H9 (cell line): ENCODE results near the gene ROR1. TPM values are rescaled to one million over a fixed set of nuclear protein-coding genes. Genes with fewer than 3 reads are reported as not detected.

Source experiments
- DNase-seq: peaks from one replicate; pipeline ENCODE4 v3.0.0-alpha.2; 2017
- H2AFZ ChIP-seq: one replicate; pipeline ENCODE4 v1.6.1; 2013; ENCODE audit warnings: mild to moderate bottlenecking, low read length, control low read depth, moderate library complexity
- H2AK5ac ChIP-seq: 2 replicates; pipeline ENCODE4 v1.6.1; 2013; ENCODE audit warnings: low read length, control low read depth, mixed read lengths; ENCODE audit not compliant: insufficient read length
- H2BK120ac ChIP-seq: one replicate; pipeline ENCODE4 v1.6.1; 2013; ENCODE audit warnings: low read depth, mild to moderate bottlenecking, low read length, control low read depth, inconsistent platforms; ENCODE audit not compliant: poor library complexity, severe bottlenecking
- H2BK12ac ChIP-seq: 2 replicates; pipeline ENCODE4 v1.6.1; 2013; ENCODE audit warnings: low read length, control low read depth, mixed read lengths, low read depth; ENCODE audit not compliant: insufficient read length
- H2BK15ac ChIP-seq: 2 replicates; pipeline ENCODE4 v1.6.1; 2013; ENCODE audit warnings: low read depth, low read length, control low read depth
- H2BK20ac ChIP-seq: one replicate; pipeline ENCODE4 v1.6.1; 2013; ENCODE audit warnings: low read depth, mild to moderate bottlenecking, low read length, control low read depth, inconsistent platforms; ENCODE audit not compliant: poor library complexity, severe bottlenecking
- H2BK5ac ChIP-seq: 2 replicates; pipeline ENCODE4 v1.6.1; 2013; ENCODE audit warnings: low read length, control low read depth, mixed read lengths; ENCODE audit not compliant: insufficient read length
- H3K14ac ChIP-seq: 2 replicates; pipeline ENCODE4 v1.6.1; 2013; ENCODE audit warnings: low read length, control low read depth; ENCODE audit not compliant: insufficient read depth
- H3K18ac ChIP-seq: 2 replicates; pipeline ENCODE4 v1.6.1; 2013; ENCODE audit warnings: low read depth, mild to moderate bottlenecking, mixed read lengths, low read length, control low read depth; ENCODE audit not compliant: insufficient read length
- H3K23ac ChIP-seq: 2 replicates; pipeline ENCODE4 v1.6.1; 2013; ENCODE audit warnings: low read length, control low read depth, mixed read lengths, low read depth; ENCODE audit not compliant: insufficient read length
- H3K23me2 ChIP-seq: 2 replicates; pipeline ENCODE4 v1.6.1; 2013; ENCODE audit warnings: low read depth, mild to moderate bottlenecking, mixed read lengths, low read length, control low read depth; ENCODE audit not compliant: insufficient read length, poor library complexity, severe bottlenecking
- H3K27ac ChIP-seq: 2 replicates; pipeline ENCODE4 v1.5.1; 2013; ENCODE audit warnings: low read length, control low read depth, mixed read lengths, low read depth; ENCODE audit not compliant: insufficient read length
- H3K27me3 ChIP-seq: 2 replicates; pipeline ENCODE4 v1.6.1; 2013; ENCODE audit warnings: low read length, control low read depth, inconsistent platforms; ENCODE audit not compliant: insufficient read depth
- H3K4ac ChIP-seq: 2 replicates; pipeline ENCODE4 v1.6.1; 2013; ENCODE audit warnings: low read depth, mild to moderate bottlenecking, control low read depth, inconsistent platforms, low read length, moderate library complexity
- H3K4me1 ChIP-seq: 2 replicates; pipeline ENCODE4 v1.6.1; 2013; ENCODE audit warnings: low read length, control low read depth, inconsistent platforms; ENCODE audit not compliant: insufficient read depth
- H3K4me2 ChIP-seq: 2 replicates; pipeline ENCODE4 v1.6.1; 2013; ENCODE audit warnings: low read length, control low read depth, mixed read lengths; ENCODE audit not compliant: insufficient read length, insufficient read depth
- H3K56ac ChIP-seq: 2 replicates; pipeline ENCODE4 v1.6.1; 2013; ENCODE audit warnings: low read depth, mild to moderate bottlenecking, mixed read lengths, low read length, control low read depth; ENCODE audit not compliant: insufficient read length
- H3K79me1 ChIP-seq: 2 replicates; pipeline ENCODE4 v1.6.1; 2013; ENCODE audit warnings: low read depth, mild to moderate bottlenecking, moderate library complexity, low read length, control low read depth, inconsistent platforms; ENCODE audit not compliant: insufficient read depth, poor library complexity, severe bottlenecking
- H3K79me2 ChIP-seq: 2 replicates; pipeline ENCODE4 v1.6.1; 2013; ENCODE audit warnings: low read length, control low read depth, inconsistent platforms; ENCODE audit not compliant: insufficient read depth
- H3K9ac ChIP-seq: 2 replicates; pipeline ENCODE4 v1.6.1; 2013; ENCODE audit warnings: low read length, control low read depth, mixed read lengths; ENCODE audit not compliant: insufficient read length; ENCODE audit errors: extremely low read depth
- H3K9me3 ChIP-seq: one replicate; pipeline ENCODE4 v1.6.1; 2013; ENCODE audit warnings: low read depth, low read length, inconsistent platforms; ENCODE audit not compliant: control insufficient read depth
- H3T11ph ChIP-seq: one replicate; pipeline ENCODE4 v1.6.1; 2013; ENCODE audit warnings: mild to moderate bottlenecking, low read length, control low read depth, inconsistent platforms
- H4K20me1 ChIP-seq: one replicate; pipeline ENCODE4 v1.6.1; 2013; ENCODE audit not compliant: control insufficient read depth, insufficient read length, insufficient read depth
- H4K5ac ChIP-seq: 2 replicates; pipeline ENCODE4 v1.6.1; 2013; ENCODE audit warnings: low read depth, mild to moderate bottlenecking, mixed read lengths, low read length, control low read depth; ENCODE audit not compliant: insufficient read length
- H4K8ac ChIP-seq: replicated peaks from 2 replicates; pipeline ENCODE4 v1.6.1; 2013; ENCODE audit warnings: low read length, control low read depth, mixed read lengths, low read depth; ENCODE audit not compliant: insufficient read length
- H4K91ac ChIP-seq: 2 replicates; pipeline ENCODE4 v1.6.1; 2013; ENCODE audit warnings: low read depth, mild to moderate bottlenecking, moderate library complexity, mixed read lengths, low read length, control low read depth; ENCODE audit not compliant: insufficient read length
- H3K27ac Mint-ChIP-seq, 3 experiments: 2 replicates in 2 of 3; 3 replicates in 1 of 3; pipeline ENCODE4 v1.8.0; 2020 to 2021; ENCODE audit warnings: mixed read lengths in 3 of 3, mild to moderate bottlenecking in 1 of 3, moderate library complexity in 1 of 3
- H3K27me3 Mint-ChIP-seq: 2 replicates; pipeline ENCODE4 v1.8.0; 2021; ENCODE audit warnings: low read depth, mild to moderate bottlenecking, moderate library complexity, mixed read lengths
- H3K36me3 Mint-ChIP-seq, 3 experiments: 2 replicates in 2 of 3; 3 replicates in 1 of 3; pipeline ENCODE4 v1.8.0; 2020 to 2021; ENCODE audit warnings: low read depth in 3 of 3, mixed read lengths in 3 of 3; ENCODE audit not compliant: insufficient read depth in 1 of 3
- H3K4me1 Mint-ChIP-seq, 2 experiments: 2 replicates each; pipeline ENCODE4 v1.8.0; 2020; ENCODE audit warnings: mixed read lengths in 2 of 2
- H3K4me3 Mint-ChIP-seq, 2 experiments: 2 replicates in 1 of 2; 3 replicates in 1 of 2; pipeline ENCODE4 v1.8.0; 2020 to 2021; ENCODE audit warnings: mild to moderate bottlenecking in 2 of 2, mixed read lengths in 2 of 2, moderate library complexity in 1 of 2
- H3K9me3 Mint-ChIP-seq, 2 experiments: 2 replicates in 1 of 2; 3 replicates in 1 of 2; pipeline ENCODE4 v1.8.0; 2020; ENCODE audit warnings: mild to moderate bottlenecking in 2 of 2, mixed read lengths in 2 of 2, moderate library complexity in 1 of 2
- WGBS: extraction: QIAGEN DNeasy Blood & Tissue Kit; methylation state at CpG from one replicate; pipeline ENCODE4 v1.1.7; 2013; ENCODE audit warnings: missing lambda C conversion rate, low lambda C conversion rate, mixed read lengths; ENCODE audit not compliant: insufficient read length; ENCODE audit errors: extremely low coverage; 5-methylcytosine and 5-hydroxymethylcytosine counted together
- total RNA-seq: library from RNA; stranded (reverse); gene quantifications from 2 replicates; pipeline ENCODE4 v1.2.1, GENCODE V29; 2021
- TF ChIP-seq, protein P1 (sequence below): fragments of 200-600 bp; sonication (generic); conservative IDR thresholded peaks from 3 replicates; pipeline ENCODE4 v1.8.0; 2021; ENCODE audit warnings: antibody characterized with exemption, mild to moderate bottlenecking

Gene ROR1
- total RNA-seq, 1 experiment from 2014 or later, result 75.9 TPM

DNA sequence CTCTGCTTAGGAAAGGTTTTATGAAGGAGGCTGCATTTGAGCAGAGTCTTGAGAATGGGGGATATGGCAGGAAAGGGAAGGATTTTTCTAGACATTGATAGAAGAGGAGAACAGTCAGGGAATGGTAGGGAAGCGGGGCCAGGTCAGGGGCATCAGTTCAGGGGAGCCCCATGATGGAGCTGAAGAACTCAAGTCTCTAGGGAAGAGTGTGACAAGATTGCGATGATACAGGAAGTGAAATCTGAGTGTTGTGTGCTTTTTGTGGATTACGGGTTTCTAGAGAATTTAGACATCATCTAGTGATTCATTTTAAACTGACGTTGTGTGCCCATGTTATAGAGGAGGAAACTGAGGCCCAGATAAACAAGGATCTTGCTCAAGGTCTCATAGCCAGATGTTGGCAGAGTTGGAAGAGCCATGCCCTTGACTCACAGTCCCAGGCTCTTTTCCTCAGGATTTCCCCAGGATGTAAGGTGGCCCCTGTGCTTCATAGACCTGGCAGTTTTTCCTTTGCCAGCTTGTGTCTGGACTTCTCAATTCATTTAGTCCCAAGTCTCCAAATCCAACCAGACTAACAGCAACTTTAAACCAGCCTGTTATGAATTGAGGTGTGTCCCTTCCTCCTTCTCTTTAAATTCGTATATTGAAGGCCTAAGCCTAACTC is 130.3 kb downstream of the ROR1 start:
- no peak overlapping the region for H2BK120ac ChIP-seq
- no peaks in the 10 kb centered on the region for H3K23me2 ChIP-seq
- H3K27ac ChIP-seq, result no peak overlapping the region
- no peak overlapping the region for H2BK20ac ChIP-seq
- no peak overlapping the region for H3K9ac ChIP-seq
- no CpG with 5 or more reads among the region's 5 CpGs for WGBS
- peaks cover 37% of the 10 kb centered on the region for H3K4me1 ChIP-seq
- H2AK5ac ChIP-seq, result no peak overlapping the region
- no peak overlapping the region for H4K91ac ChIP-seq
- no peak for DNase-seq
- H2BK12ac ChIP-seq, result no peak overlapping the region
- H3K56ac ChIP-seq, result no peak overlapping the region
- Mint-ChIP-seq H3K27me3 (no peaks in the 10 kb centered on the region), H3K9me3 (no peaks in the 10 kb centered on the region), H3K4me1 (peaks cover 64 to 67% of the 10 kb centered on the region in 2 experiments), H3K4me3 (no peak overlapping the region), H3K27ac (peak overlapping the region in 2 of 3 experiments; percentile 41 to 59; a peak in 5 of 7 replicates), H3K36me3 (no peaks in the 10 kb centered on the region)
- no peak overlapping the region for H2AFZ ChIP-seq
- no peaks in the 10 kb centered on the region for H3K27me3 ChIP-seq
- H3K18ac ChIP-seq, result no peak overlapping the region
- H4K8ac ChIP-seq, result no peak overlapping the region
- H3T11ph ChIP-seq, result no peak overlapping the region
- H3K9me3 ChIP-seq, result no peaks in the 10 kb centered on the region
- TF ChIP-seq, protein P1, sequence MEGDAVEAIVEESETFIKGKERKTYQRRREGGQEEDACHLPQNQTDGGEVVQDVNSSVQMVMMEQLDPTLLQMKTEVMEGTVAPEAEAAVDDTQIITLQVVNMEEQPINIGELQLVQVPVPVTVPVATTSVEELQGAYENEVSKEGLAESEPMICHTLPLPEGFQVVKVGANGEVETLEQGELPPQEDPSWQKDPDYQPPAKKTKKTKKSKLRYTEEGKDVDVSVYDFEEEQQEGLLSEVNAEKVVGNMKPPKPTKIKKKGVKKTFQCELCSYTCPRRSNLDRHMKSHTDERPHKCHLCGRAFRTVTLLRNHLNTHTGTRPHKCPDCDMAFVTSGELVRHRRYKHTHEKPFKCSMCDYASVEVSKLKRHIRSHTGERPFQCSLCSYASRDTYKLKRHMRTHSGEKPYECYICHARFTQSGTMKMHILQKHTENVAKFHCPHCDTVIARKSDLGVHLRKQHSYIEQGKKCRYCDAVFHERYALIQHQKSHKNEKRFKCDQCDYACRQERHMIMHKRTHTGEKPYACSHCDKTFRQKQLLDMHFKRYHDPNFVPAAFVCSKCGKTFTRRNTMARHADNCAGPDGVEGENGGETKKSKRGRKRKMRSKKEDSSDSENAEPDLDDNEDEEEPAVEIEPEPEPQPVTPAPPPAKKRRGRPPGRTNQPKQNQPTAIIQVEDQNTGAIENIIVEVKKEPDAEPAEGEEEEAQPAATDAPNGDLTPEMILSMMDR, result no peak
- H4K5ac ChIP-seq, result no peak overlapping the region
- no peak overlapping the region for H3K14ac ChIP-seq
- no peaks in the 10 kb centered on the region for H3K79me1 ChIP-seq
- H3K4me2 ChIP-seq, result no peak overlapping the region
- no peak overlapping the region for H3K23ac ChIP-seq
- H3K79me2 ChIP-seq, result peaks cover 6% of the 10 kb centered on the region; the same call in 1 of the 2 replicates
- H4K20me1 ChIP-seq, result no peaks in the 10 kb centered on the region
- no peak overlapping the region for H2BK15ac ChIP-seq
- no peak overlapping the region for H2BK5ac ChIP-seq
- no peak overlapping the region for H3K4ac ChIP-seq
